Duodenal mucosa (tissue), 2 donors: ENCODE data around the gene OR9G4.

Experiments used
- H3K27ac ChIP-seq: one replicate; pipeline ENCODE4 v1.7.0; 2013; ENCODE audit warnings: low read depth, low read length
- H3K27me3 ChIP-seq, 2 donors: one replicate each; pipeline ENCODE4 v1.7.0; 2013; ENCODE audit warnings: low read length in 2 of 2, control low read depth in 1 of 2; ENCODE audit not compliant: insufficient read depth in 2 of 2, control insufficient read depth in 1 of 2
- H3K36me3 ChIP-seq, 2 donors: one replicate each; pipeline ENCODE4 v1.7.0; 2013; ENCODE audit warnings: low read length in 2 of 2, control low read depth in 1 of 2; ENCODE audit not compliant: insufficient read depth in 2 of 2, control insufficient read depth in 1 of 2
- H3K4me1 ChIP-seq, 2 donors: one replicate each; pipeline ENCODE4 v1.7.0; 2013; ENCODE audit warnings: low read length in 2 of 2, control low read depth in 1 of 2; ENCODE audit not compliant: insufficient read depth in 2 of 2, control insufficient read depth in 1 of 2
- H3K4me3 ChIP-seq, 2 donors: one replicate each; pipeline ENCODE4 v1.7.0; 2013; ENCODE audit warnings: low read length in 2 of 2, low read depth in 1 of 2
- H3K9ac ChIP-seq, 2 donors: one replicate each; pipeline ENCODE4 v1.7.0; 2013; ENCODE audit warnings: low read length in 2 of 2, low read depth in 1 of 2
- H3K9me3 ChIP-seq, 2 donors: one replicate each; pipeline ENCODE4 v1.7.0; 2013; ENCODE audit warnings: low read length in 2 of 2, control low read depth in 1 of 2; ENCODE audit not compliant: control insufficient read depth in 1 of 2

The OR9G4 gene

DNA sequence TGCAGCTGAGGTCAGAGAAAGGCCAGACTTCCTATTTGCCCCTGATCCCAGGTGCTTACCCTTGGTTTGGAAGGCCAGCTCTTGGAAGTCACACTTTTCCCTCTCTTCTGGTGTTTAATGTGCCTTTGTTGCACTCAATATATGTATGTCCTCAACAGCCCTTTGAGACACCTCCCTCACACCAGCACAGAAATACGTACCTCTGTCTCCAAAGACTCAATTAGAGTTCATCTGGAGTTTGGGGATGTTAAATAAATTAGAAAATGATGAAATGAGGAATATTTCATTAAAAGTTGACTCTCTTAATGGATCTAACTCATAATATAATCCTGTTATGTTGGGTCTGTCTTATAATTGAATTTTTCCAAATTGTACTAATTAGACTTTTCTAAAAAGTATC is at the start of gene OR9G4:
Gene OR9G4, minus strand, starts transcription at position 101 of the 400 bp plus-strand sequence. CDS start 4,931 bp downstream, outside the sequence.
- no peaks in the 10 kb centered on the region for H3K4me1 ChIP-seq
- H3K9ac ChIP-seq, result no peak within 1 kb of the TSS
- H3K36me3 ChIP-seq, result no peaks in the 10 kb centered on the region
- H3K4me3 ChIP-seq, result no peak within 1 kb of the TSS
- no peaks in the 10 kb centered on the region for H3K27me3 ChIP-seq
- H3K9me3 ChIP-seq, result no peaks in the 10 kb centered on the region
- H3K27ac ChIP-seq, result no peak within 1 kb of the TSS

DNA sequence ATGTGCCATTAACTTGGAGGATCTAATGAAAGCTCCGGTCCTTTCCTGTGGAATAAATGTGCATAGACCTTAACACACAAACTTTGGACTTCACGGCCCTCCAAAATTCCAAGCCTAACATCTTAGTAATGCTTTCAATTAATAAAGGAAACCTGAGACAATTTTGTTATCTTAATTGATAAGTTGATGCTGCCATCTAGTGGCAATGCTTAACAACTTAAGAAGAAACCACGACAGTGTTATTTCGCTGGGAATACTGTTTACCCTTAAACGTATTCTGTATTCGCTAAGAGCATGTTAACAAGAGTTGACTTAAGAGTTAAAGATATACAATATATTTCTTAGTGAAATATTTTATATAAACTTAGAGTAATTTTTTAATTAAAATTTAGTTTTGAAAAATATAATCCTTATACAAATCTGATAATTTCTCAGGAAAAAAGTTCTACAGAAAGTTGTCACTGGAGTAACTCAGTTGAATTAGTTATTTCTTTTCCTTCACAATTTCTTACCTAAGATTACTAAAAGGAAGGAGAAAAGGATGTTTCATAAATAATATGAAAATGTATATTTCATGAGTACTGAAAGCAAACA is 35.0 kb upstream of the OR9G4 start:
- Histone ChIP-seq H3K36me3 (no peaks in the 10 kb centered on the region), H3K4me1 (no peaks in the 10 kb centered on the region), H3K27me3 (no peaks in the 10 kb centered on the region), H3K4me3 (no peak overlapping the region), H3K27ac (no peak overlapping the region), H3K9me3 (no peaks in the 10 kb centered on the region), H3K9ac (no peak overlapping the region)

DNA sequence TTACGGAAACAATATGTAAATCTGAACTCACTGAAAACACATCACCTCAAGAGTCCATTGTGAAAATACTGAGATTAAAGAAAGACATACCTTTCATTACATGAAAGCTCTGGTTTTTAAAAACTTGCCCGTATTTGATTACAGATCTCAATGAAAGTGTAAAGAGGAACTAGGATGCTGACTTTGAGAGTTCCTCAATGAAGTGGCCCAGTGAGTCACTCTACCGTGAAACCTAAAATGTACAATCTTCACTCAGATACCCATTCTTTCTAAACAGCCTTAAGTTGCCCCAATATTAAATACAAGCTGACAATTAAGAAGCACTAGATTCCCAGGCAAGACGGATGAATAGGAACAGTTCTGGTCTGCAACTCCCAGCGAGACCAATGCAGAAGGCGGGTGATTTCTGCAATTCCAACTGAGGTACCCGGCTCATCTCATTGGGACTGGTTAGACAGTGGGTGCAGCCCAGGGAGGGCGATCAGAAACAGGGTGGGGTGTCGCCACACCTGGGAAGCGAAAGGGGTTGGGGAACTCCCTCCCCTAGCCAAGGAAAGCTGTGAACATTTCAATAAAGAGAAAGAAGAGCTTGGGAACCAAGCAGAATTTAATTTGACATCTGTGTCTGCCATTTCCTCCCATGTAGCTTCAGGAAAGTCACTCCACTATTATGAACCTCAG is 33.8 kb upstream of the OR9G4 start:
- Histone ChIP-seq H3K4me1 (no peaks in the 10 kb centered on the region), H3K27me3 (no peaks in the 10 kb centered on the region), H3K27ac (no peak overlapping the region), H3K9ac (no peak overlapping the region), H3K9me3 (no peaks in the 10 kb centered on the region), H3K36me3 (no peaks in the 10 kb centered on the region), H3K4me3 (no peak overlapping the region)

DNA sequence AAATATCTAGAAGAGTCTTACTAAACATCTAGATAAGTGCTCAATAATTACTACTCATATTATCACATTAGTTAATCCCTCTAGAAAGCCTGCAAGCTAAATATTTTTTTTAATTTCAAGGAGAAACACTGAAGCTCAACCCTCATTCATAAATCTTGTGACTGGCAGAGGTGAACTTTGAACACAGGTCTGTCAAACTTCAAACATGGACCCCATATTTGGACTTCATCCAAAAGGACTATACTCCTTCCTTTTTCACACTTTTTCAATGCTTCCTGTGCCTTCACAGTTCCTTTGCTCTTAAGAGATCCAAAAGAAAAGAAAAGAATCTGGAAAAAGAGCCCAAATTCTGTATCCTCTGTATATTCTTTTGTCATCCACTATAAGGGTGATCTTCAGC is 28.3 kb upstream of the OR9G4 start:
- Histone ChIP-seq H3K9me3 (no peaks in the 10 kb centered on the region), H3K9ac (no peak overlapping the region), H3K4me3 (no peak overlapping the region), H3K36me3 (no peaks in the 10 kb centered on the region), H3K27ac (no peak overlapping the region), H3K27me3 (no peaks in the 10 kb centered on the region), H3K4me1 (no peaks in the 10 kb centered on the region)

DNA sequence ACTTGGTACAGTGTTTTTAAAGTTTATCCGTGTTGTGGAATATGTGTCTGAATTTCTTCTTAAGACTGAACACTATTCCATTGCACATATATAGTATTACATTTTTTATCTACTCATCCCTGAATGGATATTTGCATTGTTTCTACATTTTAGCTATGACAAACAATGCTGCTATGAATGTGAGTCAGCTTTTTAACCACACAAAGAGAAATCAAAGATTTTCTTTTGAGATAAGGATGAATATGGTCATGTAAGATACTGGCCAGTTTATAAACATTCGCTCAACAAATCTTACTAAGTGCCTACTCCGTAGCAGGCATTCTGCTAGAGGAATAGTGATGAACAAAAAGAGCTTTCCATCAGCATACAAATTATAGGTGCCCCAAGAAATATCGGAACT is 16.5 kb upstream of the OR9G4 start:
- H3K9ac ChIP-seq, result no peak overlapping the region

DNA sequence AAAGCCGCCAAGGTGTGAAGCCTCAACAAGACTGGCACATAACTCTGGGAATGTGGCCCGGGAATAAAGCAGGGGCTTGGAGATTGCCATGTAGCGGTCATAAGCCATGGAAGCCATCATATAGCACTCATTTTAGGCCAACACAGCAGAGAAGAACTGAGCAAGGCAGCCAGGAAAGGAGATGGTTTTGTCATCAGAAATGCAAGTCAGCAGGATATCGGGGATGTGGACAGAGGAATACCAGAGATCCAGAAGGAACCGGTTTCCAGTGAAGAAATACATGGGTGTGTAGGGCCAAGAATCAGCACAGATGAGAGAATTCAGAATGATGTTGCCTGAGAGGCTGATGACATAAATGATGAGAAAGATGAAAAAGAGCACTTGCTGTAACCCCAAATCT is 3.0 kb upstream of the OR9G4 start:
- Histone ChIP-seq H3K4me3 (no peak overlapping the region), H3K27me3 (no peaks in the 10 kb centered on the region), H3K9me3 (no peaks in the 10 kb centered on the region), H3K9ac (no peak overlapping the region), H3K36me3 (no peaks in the 10 kb centered on the region), H3K4me1 (no peaks in the 10 kb centered on the region), H3K27ac (no peak overlapping the region)

More for the DNA sequence above, 16.5 kb upstream of the OR9G4 start:
- Histone ChIP-seq H3K27ac (no peak overlapping the region), H3K4me3 (no peak overlapping the region), H3K36me3 (no peaks in the 10 kb centered on the region), H3K4me1 (no peaks in the 10 kb centered on the region), H3K9me3 (no peaks in the 10 kb centered on the region), H3K27me3 (no peaks in the 10 kb centered on the region)

DNA sequence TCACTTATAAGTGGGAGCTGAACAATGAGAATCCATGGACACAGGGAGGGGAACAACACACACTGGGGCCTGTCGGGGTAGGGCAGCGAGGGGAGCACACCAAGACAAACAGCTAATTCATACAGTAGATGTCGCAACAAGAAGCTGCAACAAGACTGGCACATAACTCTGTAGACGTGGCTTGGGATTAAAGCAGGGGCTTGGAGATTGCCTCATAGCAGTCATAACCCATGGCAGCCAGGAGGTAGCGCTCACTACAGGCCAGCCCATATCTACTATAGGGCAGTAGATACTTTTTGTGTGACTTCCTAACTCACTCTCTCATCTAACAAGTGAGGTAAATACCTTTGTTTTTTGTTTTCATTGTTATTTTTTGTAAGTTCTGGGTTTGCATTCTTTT is 1.7 kb upstream of the OR9G4 start:
- no peaks in the 10 kb centered on the region for H3K4me1 ChIP-seq
- H3K4me3 ChIP-seq, result no peak overlapping the region
- H3K9ac ChIP-seq, result no peak overlapping the region
- no peaks in the 10 kb centered on the region for H3K36me3 ChIP-seq
- no peaks in the 10 kb centered on the region for H3K9me3 ChIP-seq
- H3K27ac ChIP-seq, result no peak overlapping the region
- no peaks in the 10 kb centered on the region for H3K27me3 ChIP-seq

DNA sequence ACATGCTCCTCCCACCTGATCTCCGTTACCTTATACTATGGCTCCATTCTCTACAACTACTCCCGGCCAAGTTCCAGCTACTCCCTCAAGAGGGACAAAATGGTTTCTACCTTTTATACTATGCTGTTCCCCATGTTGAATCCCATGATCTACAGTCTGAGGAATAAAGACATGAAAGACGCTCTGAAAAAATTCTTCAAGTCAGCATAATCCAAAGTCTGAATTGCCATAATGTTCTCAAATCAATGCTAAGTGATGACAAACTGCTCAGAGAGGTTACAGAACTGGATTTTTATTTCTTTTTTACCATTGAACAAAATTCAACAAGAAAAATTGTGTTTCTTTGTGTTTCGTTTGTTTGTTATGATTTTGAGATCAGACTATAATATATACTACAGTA is 7.6 kb downstream of the OR9G4 start:
- H3K4me3 ChIP-seq, result no peak overlapping the region
- H3K4me1 ChIP-seq, result no peaks in the 10 kb centered on the region
- peaks cover 0 to 3% of the 10 kb centered on the region in 2 donors for H3K9me3 ChIP-seq
- no peaks in the 10 kb centered on the region for H3K27me3 ChIP-seq
- H3K9ac ChIP-seq, result no peak overlapping the region
- H3K27ac ChIP-seq, result no peak overlapping the region
- H3K36me3 ChIP-seq, result no peaks in the 10 kb centered on the region

DNA sequence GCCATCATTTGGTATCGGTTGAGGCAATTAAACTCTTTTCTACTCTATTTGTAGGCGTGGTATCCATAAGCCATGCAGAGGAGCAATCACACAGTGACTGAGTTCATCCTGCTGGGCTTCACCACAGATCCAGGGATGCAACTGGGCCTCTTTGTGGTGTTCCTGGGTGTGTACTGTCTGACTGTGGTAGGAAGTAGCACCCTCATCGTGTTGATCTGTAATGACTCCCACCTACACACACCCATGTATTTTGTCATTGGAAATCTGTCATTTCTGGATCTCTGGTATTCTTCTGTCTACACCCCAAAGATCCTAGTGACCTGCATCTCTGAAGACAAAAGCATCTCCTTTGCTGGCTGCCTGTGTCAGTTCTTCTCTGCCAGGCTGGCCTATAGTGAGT is 8.4 kb downstream of the OR9G4 start:
- H3K27ac ChIP-seq, result no peak overlapping the region
- no peaks in the 10 kb centered on the region for H3K27me3 ChIP-seq
- H3K9ac ChIP-seq, result no peak overlapping the region
- peaks cover 0 to 3% of the 10 kb centered on the region in 2 donors for H3K9me3 ChIP-seq
- no peak overlapping the region for H3K4me3 ChIP-seq
- no peaks in the 10 kb centered on the region for H3K36me3 ChIP-seq
- H3K4me1 ChIP-seq, result no peaks in the 10 kb centered on the region

DNA sequence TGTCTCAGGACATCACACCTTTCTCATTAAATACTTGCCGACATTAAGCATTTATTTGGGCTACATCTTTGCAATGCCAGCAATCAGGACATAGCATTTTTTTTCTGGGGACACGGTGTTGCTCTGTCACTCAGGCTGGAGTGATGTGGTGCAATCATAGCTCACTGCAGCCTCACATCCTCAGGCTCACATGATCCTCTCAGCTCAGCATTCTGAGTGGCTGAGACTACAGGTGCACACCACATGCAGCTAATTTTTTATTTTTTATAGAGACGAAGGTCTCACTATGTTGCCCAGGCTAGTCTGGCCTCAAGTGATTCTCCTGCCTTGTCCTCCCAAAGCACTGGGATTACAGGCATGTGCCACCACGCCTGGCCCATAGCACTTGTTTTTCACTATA is 28.0 kb downstream of the OR9G4 start:
- H3K36me3 ChIP-seq, result no peaks in the 10 kb centered on the region
- no peak overlapping the region for H3K9ac ChIP-seq
- peaks cover 0 to 2% of the 10 kb centered on the region in 2 donors for H3K9me3 ChIP-seq
- H3K27ac ChIP-seq, result no peak overlapping the region
- H3K4me1 ChIP-seq, result no peaks in the 10 kb centered on the region
- H3K4me3 ChIP-seq, result no peak overlapping the region
- H3K27me3 ChIP-seq, result no peaks in the 10 kb centered on the region
